A673 (cell line): ENCODE data around the gene TRAF1.

Source experiments
- CTCF ChIP-seq: fragments of 300-800, 200-600 bp; sonication (generic); conservative IDR thresholded peaks from 2 replicates; pipeline ENCODE4 v1.5.1; 2017; ENCODE audit warnings: low read depth, mild to moderate bottlenecking, antibody characterized with exemption, low read length, moderate library complexity, mixed read lengths
- EZH2 ChIP-seq: fragments of 200-600 bp; sonication (generic); IDR thresholded peaks from 2 replicates; pipeline ENCODE4 v1.6.1; 2017; ENCODE audit warnings: borderline replicate concordance, low read depth, mild to moderate bottlenecking, mixed read lengths, antibody characterized with exemption, low read length; ENCODE audit not compliant: poor library complexity, severe bottlenecking

DNA sequence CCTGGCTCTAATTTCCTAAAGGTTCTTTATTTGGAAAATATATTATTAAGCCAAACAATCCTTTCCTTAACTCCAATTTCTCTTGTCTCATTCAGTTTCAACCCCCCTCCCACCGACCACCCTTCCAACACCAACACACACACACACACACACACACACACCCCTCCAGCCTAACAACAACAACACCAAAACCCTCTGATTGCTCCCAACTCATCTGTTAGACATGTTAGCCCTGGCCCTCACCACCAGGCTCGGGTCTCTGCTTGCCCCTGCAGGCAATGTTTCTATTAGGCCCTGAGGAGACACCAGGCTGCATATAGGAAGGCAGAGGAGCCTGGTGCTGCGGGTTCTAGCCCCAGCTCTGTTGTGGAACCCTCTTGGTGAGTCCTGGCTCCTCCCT lies 18.4 kb upstream of the TRAF1 start:
- TF ChIP-seq CTCF (no peak), EZH2 (no peak)
